Measurements from ENCODE around the gene SMG6.

- TF ChIP-seq POLR2A (IDR thresholded peaks at IDR 0.05) = no peak
- TF ChIP-seq, protein P1, sequence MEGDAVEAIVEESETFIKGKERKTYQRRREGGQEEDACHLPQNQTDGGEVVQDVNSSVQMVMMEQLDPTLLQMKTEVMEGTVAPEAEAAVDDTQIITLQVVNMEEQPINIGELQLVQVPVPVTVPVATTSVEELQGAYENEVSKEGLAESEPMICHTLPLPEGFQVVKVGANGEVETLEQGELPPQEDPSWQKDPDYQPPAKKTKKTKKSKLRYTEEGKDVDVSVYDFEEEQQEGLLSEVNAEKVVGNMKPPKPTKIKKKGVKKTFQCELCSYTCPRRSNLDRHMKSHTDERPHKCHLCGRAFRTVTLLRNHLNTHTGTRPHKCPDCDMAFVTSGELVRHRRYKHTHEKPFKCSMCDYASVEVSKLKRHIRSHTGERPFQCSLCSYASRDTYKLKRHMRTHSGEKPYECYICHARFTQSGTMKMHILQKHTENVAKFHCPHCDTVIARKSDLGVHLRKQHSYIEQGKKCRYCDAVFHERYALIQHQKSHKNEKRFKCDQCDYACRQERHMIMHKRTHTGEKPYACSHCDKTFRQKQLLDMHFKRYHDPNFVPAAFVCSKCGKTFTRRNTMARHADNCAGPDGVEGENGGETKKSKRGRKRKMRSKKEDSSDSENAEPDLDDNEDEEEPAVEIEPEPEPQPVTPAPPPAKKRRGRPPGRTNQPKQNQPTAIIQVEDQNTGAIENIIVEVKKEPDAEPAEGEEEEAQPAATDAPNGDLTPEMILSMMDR (IDR thresholded peaks at IDR 0.05) = no peak
These were observed 32.2 kb upstream of the SMG6 start for GRCh38 chr17:2335726-2336214.
